DND-41 (cell line): ENCODE measurements around the gene SEMA5A.

ENCODE experiments used
- ATAC-seq: fragments of 200-7000 bp; cut with Tn5 transposase; 3 replicates; pipeline ENCODE4 v1.9.1; 2021; ENCODE audit warnings: low read depth; ENCODE audit not compliant: insufficient read depth
- DNase-seq: peaks from one replicate; pipeline ENCODE4 v3.0.0-alpha.2; 2020
- H2AFZ ChIP-seq: 2 replicates; pipeline ENCODE4 v1.6.0; 2012; ENCODE audit warnings: low read depth, low read length
- H3K27ac ChIP-seq: 2 replicates; pipeline ENCODE4 v1.5.1; 2012; ENCODE audit warnings: low read length, inconsistent platforms
- H3K27me3 ChIP-seq: fragments of 200-600 bp; sonication (generic); 2 replicates; pipeline ENCODE4 v1.6.0; 2012; ENCODE audit warnings: low read length, mild to moderate bottlenecking, inconsistent platforms; ENCODE audit not compliant: insufficient read depth, poor library complexity
- H3K36me3 ChIP-seq: 2 replicates; pipeline ENCODE4 v1.5.1; 2012; ENCODE audit warnings: low read length, inconsistent platforms; ENCODE audit not compliant: insufficient read depth
- H3K4me1 ChIP-seq: 2 replicates; pipeline ENCODE4 v1.5.1; 2012; ENCODE audit warnings: mild to moderate bottlenecking, low read length; ENCODE audit not compliant: insufficient read depth
- H3K4me2 ChIP-seq: 2 replicates; pipeline ENCODE4 v1.6.0; 2012; ENCODE audit warnings: mild to moderate bottlenecking, moderate library complexity, low read length, inconsistent platforms; ENCODE audit not compliant: insufficient read depth
- H3K4me3 ChIP-seq, 2 experiments: fragments of 200-600 bp in 1 of 2; shearing (Covaris generic) in 1 of 2; 2 replicates each; pipeline ENCODE4 v1.5.1; 2012 to 2016; ENCODE audit warnings: inconsistent platforms in 2 of 2, low read length in 2 of 2, mild to moderate bottlenecking in 2 of 2, low read depth in 1 of 2, moderate library complexity in 1 of 2
- H3K79me2 ChIP-seq: 2 replicates; pipeline ENCODE4 v1.6.0; 2012; ENCODE audit warnings: low read length, inconsistent platforms; ENCODE audit not compliant: insufficient read depth
- H3K9ac ChIP-seq: 2 replicates; pipeline ENCODE4 v1.6.0; 2012; ENCODE audit warnings: low read depth, mild to moderate bottlenecking, inconsistent platforms, low read length, moderate library complexity
- H3K9me3 ChIP-seq: 2 replicates; pipeline ENCODE4 v1.5.1; 2012; ENCODE audit warnings: low read length, moderate library complexity, mild to moderate bottlenecking, inconsistent platforms; ENCODE audit not compliant: insufficient read depth, severe bottlenecking
- H4K20me1 ChIP-seq: 2 replicates; pipeline ENCODE4 v1.6.0; 2012; ENCODE audit warnings: low read length; ENCODE audit not compliant: insufficient read depth
- CTCF ChIP-seq: IDR thresholded peaks from 2 replicates; pipeline ENCODE4 v1.5.1; 2012; ENCODE audit warnings: borderline replicate concordance, low read length, moderate library complexity, mild to moderate bottlenecking; ENCODE audit not compliant: poor library complexity, severe bottlenecking; ENCODE audit errors: extremely low read depth
- EZH2 ChIP-seq: IDR thresholded peaks from 3 replicates; pipeline ENCODE4 v1.6.1; 2012; ENCODE audit warnings: borderline replicate concordance, low read depth, mild to moderate bottlenecking, moderate library complexity, low read length, inconsistent platforms; ENCODE audit not compliant: severe bottlenecking

Gene SEMA5A

GRCh38 chr5:9157811-9158210 lies 388.1 kb downstream of the SEMA5A start:
- no peak overlapping the region for H3K4me3 ChIP-seq
- ATAC-seq (no peak), DNase-seq (no peak)
- no peak overlapping the region for H3K27ac ChIP-seq
- TF ChIP-seq EZH2 (no peak), CTCF (no peak)
- no peak overlapping the region for H3K9ac ChIP-seq
- no peaks in the 10 kb centered on the region for H4K20me1 ChIP-seq
- no peaks in the 10 kb centered on the region for H3K27me3 ChIP-seq
- no peaks in the 10 kb centered on the region for H3K79me2 ChIP-seq
- no peaks in the 10 kb centered on the region for H3K9me3 ChIP-seq
- no peak overlapping the region for H3K4me2 ChIP-seq
- H3K4me1 ChIP-seq = 0 out of 2 replicates have a peak, but pooled peaks cover 4% of the 10 kb centered on the region
- H2AFZ ChIP-seq = peak overlapping the region; percentile 33; the same call in 1 of the 2 replicates
- no peaks in the 10 kb centered on the region for H3K36me3 ChIP-seq

- DNase-seq (no peak), ATAC-seq (no peak)
- TF ChIP-seq EZH2 = no peak
- Histone ChIP-seq H3K27ac (no peak overlapping the region), H3K4me2 (no peak overlapping the region), H3K36me3 (no peaks in the 10 kb centered on the region), H3K4me1 (0 out of 2 replicates have a peak, but pooled peaks cover 4% of the 10 kb centered on the region), H4K20me1 (no peaks in the 10 kb centered on the region), H3K79me2 (no peaks in the 10 kb centered on the region), H2AFZ (peak overlapping the region; percentile 33; the same call in 1 of the 2 replicates), H3K9me3 (no peaks in the 10 kb centered on the region), H3K27me3 (no peaks in the 10 kb centered on the region), H3K9ac (no peak overlapping the region), H3K4me3 (no peak overlapping the region)
Measured at GRCh38 chr5:9157020-9157419, 388.9 kb downstream of the SEMA5A start.

- Histone ChIP-seq H3K36me3 (no peaks in the 10 kb centered on the region), H3K9me3 (no peaks in the 10 kb centered on the region), H3K4me2 (no peak overlapping the region), H3K27ac (no peak overlapping the region), H3K9ac (no peak overlapping the region), H3K4me3 (no peak overlapping the region), H3K27me3 (no peaks in the 10 kb centered on the region), H4K20me1 (no peaks in the 10 kb centered on the region), H3K79me2 (no peaks in the 10 kb centered on the region), H2AFZ (peak overlapping the region; percentile 53), H3K4me1 (0 out of 2 replicates have a peak, but pooled peaks cover 4% of the 10 kb centered on the region)
- DNase-seq (peak; percentile 70), ATAC-seq (peak; percentile 95)
- TF ChIP-seq CTCF (peak; percentile 76), EZH2 (no peak)
Measured at GRCh38 chr5:9156282-9156681, 389.6 kb downstream of the SEMA5A start.

GRCh38 chr5:9151684-9152427 lies 394.0 kb downstream of the SEMA5A start:
- Histone ChIP-seq H4K20me1 (no peaks in the 10 kb centered on the region), H3K27me3 (no peaks in the 10 kb centered on the region), H3K79me2 (no peaks in the 10 kb centered on the region), H3K9ac (no peak overlapping the region), H3K4me3 (no peak overlapping the region), H3K4me2 (no peak overlapping the region), H3K4me1 (peaks cover 11% of the 10 kb centered on the region; the same call in 1 of the 2 replicates), H2AFZ (peak overlapping the region; percentile 9; the same call in 1 of the 2 replicates), H3K9me3 (no peaks in the 10 kb centered on the region), H3K36me3 (no peaks in the 10 kb centered on the region), H3K27ac (no peak overlapping the region)
- no peak for DNase-seq
- ATAC-seq = no peak
- no peak for TF ChIP-seq CTCF
- TF ChIP-seq EZH2 = no peak
